Trophoblast cell (in vitro differentiated cells and primary cell): ENCODE data around the gene F7.

Source experiments
- DNase-seq, 2 donors: peaks; one replicate each; pipeline ENCODE4 v3.0.0-alpha.2; 2016
- H2AFZ ChIP-seq: 2 replicates; pipeline ENCODE4 v1.6.1; 2013; ENCODE audit warnings: low read length, moderate library complexity, mild to moderate bottlenecking; ENCODE audit not compliant: insufficient read depth, poor library complexity
- H2AK5ac ChIP-seq: 2 replicates; pipeline ENCODE4 v1.6.1; 2013; ENCODE audit warnings: mild to moderate bottlenecking, low read length
- H2BK120ac ChIP-seq: 2 replicates; pipeline ENCODE4 v1.6.1; 2013; ENCODE audit warnings: low read length, mild to moderate bottlenecking, moderate library complexity; ENCODE audit not compliant: insufficient read depth, poor library complexity
- H2BK12ac ChIP-seq: 2 replicates; pipeline ENCODE4 v1.6.1; 2013; ENCODE audit warnings: mild to moderate bottlenecking, low read length, moderate library complexity
- H2BK5ac ChIP-seq: 2 replicates; pipeline ENCODE4 v1.6.1; 2013; ENCODE audit warnings: low read length, low read depth, moderate library complexity, mild to moderate bottlenecking; ENCODE audit not compliant: poor library complexity
- H3K14ac ChIP-seq: 2 replicates; pipeline ENCODE4 v1.6.1; 2013; ENCODE audit warnings: mild to moderate bottlenecking, low read length
- H3K18ac ChIP-seq: 2 replicates; pipeline ENCODE4 v1.6.1; 2013; ENCODE audit warnings: mild to moderate bottlenecking, low read length
- H3K23ac ChIP-seq: 2 replicates; pipeline ENCODE4 v1.6.1; 2013; ENCODE audit warnings: low read length
- H3K27ac ChIP-seq: 2 replicates; pipeline ENCODE4 v1.5.1; 2013; ENCODE audit warnings: low read depth, mild to moderate bottlenecking, inconsistent platforms, low read length, moderate library complexity
- H3K27me3 ChIP-seq: 2 replicates; pipeline ENCODE4 v1.6.1; 2013; ENCODE audit warnings: inconsistent platforms, mild to moderate bottlenecking, low read length, moderate library complexity; ENCODE audit not compliant: insufficient read depth
- H3K36me3 ChIP-seq, 2 experiments: 1 replicate in 1 of 2; 2 replicates in 1 of 2; pipeline ENCODE4 v1.6.1; 2013; ENCODE audit warnings: low read length in 2 of 2, mild to moderate bottlenecking in 2 of 2, moderate library complexity in 1 of 2; ENCODE audit not compliant: insufficient read depth in 2 of 2, control insufficient read depth in 1 of 2
- H3K4ac ChIP-seq: 2 replicates; pipeline ENCODE4 v1.6.1; 2013; ENCODE audit warnings: low read depth, mild to moderate bottlenecking, low read length, moderate library complexity
- H3K4me1 ChIP-seq, 2 experiments: 1 replicate in 1 of 2; 2 replicates in 1 of 2; pipeline ENCODE4 v1.6.1; 2013; ENCODE audit warnings: low read length in 2 of 2, mild to moderate bottlenecking in 2 of 2, moderate library complexity in 1 of 2; ENCODE audit not compliant: insufficient read depth in 2 of 2, control insufficient read depth in 1 of 2
- H3K4me2 ChIP-seq: 2 replicates; pipeline ENCODE4 v1.6.1; 2013; ENCODE audit warnings: inconsistent platforms, mild to moderate bottlenecking, low read length, moderate library complexity
- H3K4me3 ChIP-seq: 2 replicates; pipeline ENCODE4 v1.5.1; 2013; ENCODE audit warnings: mild to moderate bottlenecking, low read depth, low read length, inconsistent platforms
- H3K79me1 ChIP-seq: one replicate; pipeline ENCODE4 v1.6.1; 2013; ENCODE audit warnings: low read length
- H3K79me2 ChIP-seq: 2 replicates; pipeline ENCODE4 v1.6.1; 2013; ENCODE audit warnings: low read length, mild to moderate bottlenecking; ENCODE audit not compliant: control insufficient read depth, insufficient read depth, poor library complexity
- H3K9ac ChIP-seq: 2 replicates; pipeline ENCODE4 v1.6.1; 2013; ENCODE audit warnings: mild to moderate bottlenecking, low read length
- H3K9me3 ChIP-seq: 2 replicates; pipeline ENCODE4 v1.6.1; 2013; ENCODE audit warnings: low read depth, mild to moderate bottlenecking, control low read depth, inconsistent platforms, low read length; ENCODE audit not compliant: insufficient read depth
- H4K12ac ChIP-seq: 2 replicates; pipeline ENCODE4 v1.6.1; 2013; ENCODE audit warnings: low read depth, mild to moderate bottlenecking, low read length, moderate library complexity
- H4K8ac ChIP-seq: 2 replicates; pipeline ENCODE4 v1.6.1; 2013; ENCODE audit warnings: low read depth, mild to moderate bottlenecking, low read length, moderate library complexity
- H4K91ac ChIP-seq: one replicate; pipeline ENCODE4 v1.6.1; 2013; ENCODE audit warnings: low read depth, mild to moderate bottlenecking, low read length, moderate library complexity
- WGBS: extraction: QIAGEN DNeasy Blood & Tissue Kit; methylation state at CpG from one replicate; pipeline ENCODE4 v1.1.7; 2013; ENCODE audit warnings: missing lambda C conversion rate; ENCODE audit not compliant: insufficient read length, insufficient coverage; ENCODE audit errors: extremely low coverage; 5-methylcytosine and 5-hydroxymethylcytosine counted together

F7 gene

GRCh38 chr13:113090415-113090770 lies 15.2 kb upstream of the F7 start:
- H4K12ac ChIP-seq = no peak overlapping the region
- no peaks in the 10 kb centered on the region for H3K36me3 ChIP-seq
- H3K9me3 ChIP-seq = no peaks in the 10 kb centered on the region
- H3K27me3 ChIP-seq = no peaks in the 10 kb centered on the region
- H3K4me2 ChIP-seq = no peak overlapping the region
- H2BK120ac ChIP-seq = no peak overlapping the region
- no peak overlapping the region for H3K27ac ChIP-seq
- no peak overlapping the region for H3K23ac ChIP-seq
- no peak overlapping the region for H2AK5ac ChIP-seq
- no peak overlapping the region for H4K8ac ChIP-seq
- no peak overlapping the region for H2BK5ac ChIP-seq
- no peak overlapping the region for H3K18ac ChIP-seq
- no peak overlapping the region for H3K9ac ChIP-seq
- H3K4me3 ChIP-seq = no peak overlapping the region
- H2BK12ac ChIP-seq = no peak overlapping the region
- peaks cover 0 to 2% of the 10 kb centered on the region in 2 experiments for H3K4me1 ChIP-seq
- H3K79me1 ChIP-seq = no peaks in the 10 kb centered on the region
- no peak overlapping the region for H4K91ac ChIP-seq
- no peaks in the 10 kb centered on the region for H3K79me2 ChIP-seq
- no peak overlapping the region for H3K14ac ChIP-seq
- no peak overlapping the region for H2AFZ ChIP-seq
- WGBS = no CpG with 5 or more reads among the region's 13 CpGs
- no peak for DNase-seq
- no peak overlapping the region for H3K4ac ChIP-seq

- whole genome bisulfite sequencing = no CpG with 5 or more reads among the region's 24 CpGs
- H2AFZ ChIP-seq = no peak overlapping the region
- H3K27ac ChIP-seq = no peak overlapping the region
- H3K9me3 ChIP-seq = peaks cover 2% of the 10 kb centered on the region
- no peak overlapping the region for H3K18ac ChIP-seq
- H4K8ac ChIP-seq = no peak overlapping the region
- H3K9ac ChIP-seq = no peak overlapping the region
- no peak overlapping the region for H3K4me2 ChIP-seq
- H3K4me3 ChIP-seq = no peak overlapping the region
- H3K27me3 ChIP-seq = no peaks in the 10 kb centered on the region
- H3K79me1 ChIP-seq = no peaks in the 10 kb centered on the region
- H3K14ac ChIP-seq = no peak overlapping the region
- H4K91ac ChIP-seq = no peak overlapping the region
- H3K4ac ChIP-seq = no peak overlapping the region
- no peak overlapping the region for H4K12ac ChIP-seq
- DNase-seq = no peak
- H2AK5ac ChIP-seq = no peak overlapping the region
- H3K4me1 ChIP-seq = peaks cover 0 to 2% of the 10 kb centered on the region in 2 experiments
- H3K23ac ChIP-seq = no peak overlapping the region
- no peak overlapping the region for H2BK5ac ChIP-seq
- H3K36me3 ChIP-seq = no peaks in the 10 kb centered on the region
- no peaks in the 10 kb centered on the region for H3K79me2 ChIP-seq
- H2BK12ac ChIP-seq = no peak overlapping the region
- H2BK120ac ChIP-seq = no peak overlapping the region
Measured at GRCh38 chr13:113090806-113091205, 14.8 kb upstream of the F7 start.

GRCh38 chr13:113091211-113091771 lies 14.3 kb upstream of the F7 start:
- H3K4me3 ChIP-seq = no peak overlapping the region
- H2BK120ac ChIP-seq = no peak overlapping the region
- no peaks in the 10 kb centered on the region for H3K79me2 ChIP-seq
- no peak overlapping the region for H2BK12ac ChIP-seq
- no peaks in the 10 kb centered on the region for H3K79me1 ChIP-seq
- no peak overlapping the region for H3K23ac ChIP-seq
- no peak overlapping the region for H2AK5ac ChIP-seq
- H3K4me2 ChIP-seq = no peak overlapping the region
- peaks cover 0 to 2% of the 10 kb centered on the region in 2 experiments for H3K4me1 ChIP-seq
- no peaks in the 10 kb centered on the region for H3K27me3 ChIP-seq
- no peak overlapping the region for H4K8ac ChIP-seq
- no CpG with 5 or more reads among the region's 30 CpGs for WGBS
- H2AFZ ChIP-seq = no peak overlapping the region
- H3K27ac ChIP-seq = no peak overlapping the region
- no peak overlapping the region for H4K12ac ChIP-seq
- peaks cover 2% of the 10 kb centered on the region for H3K9me3 ChIP-seq
- H3K4ac ChIP-seq = no peak overlapping the region
- H3K14ac ChIP-seq = no peak overlapping the region
- no peak overlapping the region for H3K18ac ChIP-seq
- no peak overlapping the region for H2BK5ac ChIP-seq
- no peaks in the 10 kb centered on the region for H3K36me3 ChIP-seq
- no peak overlapping the region for H4K91ac ChIP-seq
- DNase-seq = no peak
- no peak overlapping the region for H3K9ac ChIP-seq

GRCh38 chr13:113091891-113092775 lies 13.5 kb upstream of the F7 start:
- Histone ChIP-seq H4K91ac (no peak overlapping the region), H2BK12ac (no peak overlapping the region), H3K79me1 (no peaks in the 10 kb centered on the region), H3K4me3 (no peak overlapping the region), H3K18ac (no peak overlapping the region), H3K4ac (no peak overlapping the region), H3K9me3 (peaks cover 2% of the 10 kb centered on the region), H2AK5ac (no peak overlapping the region), H3K9ac (no peak overlapping the region), H3K27me3 (no peaks in the 10 kb centered on the region), H3K4me1 (peaks cover 0 to 2% of the 10 kb centered on the region in 2 experiments), H2AFZ (no peak overlapping the region), H3K4me2 (no peak overlapping the region), H2BK5ac (no peak overlapping the region), H4K12ac (no peak overlapping the region), H3K79me2 (no peaks in the 10 kb centered on the region), H4K8ac (no peak overlapping the region), H3K27ac (no peak overlapping the region), H3K23ac (no peak overlapping the region), H3K14ac (no peak overlapping the region), H2BK120ac (no peak overlapping the region), H3K36me3 (no peaks in the 10 kb centered on the region)
- no CpG with 5 or more reads among the region's 33 CpGs for WGBS
- no peak for DNase-seq
